HUES48 (cell line): ENCODE data around the gene PNLIP.

Experiments used
- H3K27ac ChIP-seq: one replicate; pipeline ENCODE4 v1.7.0; 2013; ENCODE audit warnings: low read depth, low read length, inconsistent platforms
- H3K27me3 ChIP-seq: 2 replicates; pipeline ENCODE4 v1.6.1; 2013; ENCODE audit warnings: mild to moderate bottlenecking, low read length; ENCODE audit not compliant: control insufficient read depth, insufficient read depth
- H3K36me3 ChIP-seq: 2 replicates; pipeline ENCODE4 v1.6.1; 2013; ENCODE audit warnings: low read length; ENCODE audit not compliant: control insufficient read depth, insufficient read depth
- H3K4me1 ChIP-seq: 2 replicates; pipeline ENCODE4 v1.6.1; 2013; ENCODE audit warnings: mild to moderate bottlenecking, low read length; ENCODE audit not compliant: control insufficient read depth, insufficient read depth
- H3K4me3 ChIP-seq: 2 replicates; pipeline ENCODE4 v1.5.1; 2013; ENCODE audit warnings: mild to moderate bottlenecking, low read depth, low read length
- H3K9ac ChIP-seq: 2 replicates; pipeline ENCODE4 v1.6.1; 2013; ENCODE audit warnings: mild to moderate bottlenecking, low read depth, low read length, moderate library complexity
- H3K9me3 ChIP-seq: 2 replicates; pipeline ENCODE4 v1.6.1; 2013; ENCODE audit warnings: low read length; ENCODE audit not compliant: control insufficient read depth, insufficient read depth

Gene PNLIP

GRCh38 chr10:116615199-116615776 lies 69.6 kb downstream of the PNLIP start:
- Histone ChIP-seq H3K36me3 (no peaks in the 10 kb centered on the region), H3K4me1 (0 out of 2 replicates have a peak, but pooled peaks cover 3% of the 10 kb centered on the region), H3K27ac (no peak overlapping the region), H3K27me3 (peaks cover 7% of the 10 kb centered on the region; the same call in 1 of the 2 replicates), H3K9ac (no peak overlapping the region), H3K4me3 (no peak overlapping the region), H3K9me3 (no peaks in the 10 kb centered on the region)
